HCT116 (cell line): Measurements from ENCODE around the gene GIMAP8.

Experiments used
- EGR1 ChIP-seq: IDR thresholded peaks from 2 replicates; pipeline ENCODE4 v1.6.1; 2012; ENCODE audit warnings: low read depth
- EZH2 ChIP-seq: fragments of 200-600 bp; sonication (generic); IDR thresholded peaks from 2 replicates; pipeline ENCODE4 v1.6.1; 2017; ENCODE audit warnings: antibody characterized with exemption, mixed run types
- POLR2A ChIP-seq: IDR thresholded peaks from 2 replicates; pipeline ENCODE4 v1.7.0; 2011; ENCODE audit warnings: borderline replicate concordance; ENCODE audit not compliant: insufficient read depth, insufficient read length; ENCODE audit errors: extremely low read depth
- SIN3A ChIP-seq: IDR thresholded peaks from 2 replicates; pipeline ENCODE4 v1.6.1; 2012; ENCODE audit warnings: low read depth
- TF ChIP-seq, protein P1 (sequence below), 3 experiments: fragments of 200-600 bp in 1 of 3; sonication (generic) in 1 of 3; IDR thresholded peaks in 2 of 3; conservative IDR thresholded peaks in 1 of 3; 2 replicates each; pipeline ENCODE4 v1.5.1; 2012 to 2017; ENCODE audit warnings: low read depth in 2 of 3, low read length in 2 of 3, antibody characterized with exemption in 1 of 3, borderline replicate concordance in 1 of 3, control low read depth in 1 of 3, mild to moderate bottlenecking in 1 of 3, mixed read lengths in 1 of 3, mixed run types in 1 of 3, moderate library complexity in 1 of 3; ENCODE audit not compliant: insufficient read depth in 1 of 3
- TF ChIP-seq, protein P2 (sequence below): IDR thresholded peaks from 2 replicates; pipeline ENCODE4 v1.6.1; 2012

- TF ChIP-seq POLR2A: no peak
- TF ChIP-seq, protein P1, sequence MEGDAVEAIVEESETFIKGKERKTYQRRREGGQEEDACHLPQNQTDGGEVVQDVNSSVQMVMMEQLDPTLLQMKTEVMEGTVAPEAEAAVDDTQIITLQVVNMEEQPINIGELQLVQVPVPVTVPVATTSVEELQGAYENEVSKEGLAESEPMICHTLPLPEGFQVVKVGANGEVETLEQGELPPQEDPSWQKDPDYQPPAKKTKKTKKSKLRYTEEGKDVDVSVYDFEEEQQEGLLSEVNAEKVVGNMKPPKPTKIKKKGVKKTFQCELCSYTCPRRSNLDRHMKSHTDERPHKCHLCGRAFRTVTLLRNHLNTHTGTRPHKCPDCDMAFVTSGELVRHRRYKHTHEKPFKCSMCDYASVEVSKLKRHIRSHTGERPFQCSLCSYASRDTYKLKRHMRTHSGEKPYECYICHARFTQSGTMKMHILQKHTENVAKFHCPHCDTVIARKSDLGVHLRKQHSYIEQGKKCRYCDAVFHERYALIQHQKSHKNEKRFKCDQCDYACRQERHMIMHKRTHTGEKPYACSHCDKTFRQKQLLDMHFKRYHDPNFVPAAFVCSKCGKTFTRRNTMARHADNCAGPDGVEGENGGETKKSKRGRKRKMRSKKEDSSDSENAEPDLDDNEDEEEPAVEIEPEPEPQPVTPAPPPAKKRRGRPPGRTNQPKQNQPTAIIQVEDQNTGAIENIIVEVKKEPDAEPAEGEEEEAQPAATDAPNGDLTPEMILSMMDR (IDR thresholded peaks at IDR 0.05 in 2 of 3, conservative IDR thresholded peaks at IDR 0.05 in 1 of 3; ENCODE audit: borderline replicate concordance in 1 of 3, insufficient read depth in 1 of 3, low read depth in 2 of 3, low read length in 2 of 3): no peak
- TF ChIP-seq EZH2: no peak
- TF ChIP-seq SIN3A: no peak
- TF ChIP-seq, protein P2, sequence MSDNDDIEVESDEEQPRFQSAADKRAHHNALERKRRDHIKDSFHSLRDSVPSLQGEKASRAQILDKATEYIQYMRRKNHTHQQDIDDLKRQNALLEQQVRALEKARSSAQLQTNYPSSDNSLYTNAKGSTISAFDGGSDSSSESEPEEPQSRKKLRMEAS: no peak
- TF ChIP-seq EGR1: no peak
Observed at GRCh38 chr7:150406312-150406566, 44.2 kb upstream of the GIMAP8 start.
